Keratinocyte (primary cell): Measurements from ENCODE around the gene SLC10A3. TPM values are rescaled to one million over a fixed set of nuclear protein-coding genes. Genes with fewer than 3 reads are reported as not detected.

ENCODE experiments used
- DNase-seq: peaks from one replicate; pipeline ENCODE4 v3.0.0-alpha.2; 2011; ENCODE audit warnings: low read depth, missing footprints, low spot score
- FAIRE-seq: peaks from 2 replicates; lab custom pipeline; 2011; peaks lifted over from hg19 to GRCh38; lab: Jason Lieb, UNC
- H2AFZ ChIP-seq: 2 replicates; pipeline ENCODE4 v1.6.0; 2012; ENCODE audit warnings: low read length, control low read depth, inconsistent platforms; ENCODE audit not compliant: control insufficient read depth
- H3K27ac ChIP-seq: 2 replicates; pipeline ENCODE4 v1.5.1; 2011; ENCODE audit warnings: low read length; ENCODE audit not compliant: control insufficient read depth, insufficient read depth
- H3K27me3 ChIP-seq: 3 replicates; pipeline ENCODE4 v1.6.0; 2011; ENCODE audit warnings: low read length; ENCODE audit not compliant: control insufficient read depth, insufficient read depth; ENCODE audit errors: extremely low read depth
- H3K36me3 ChIP-seq, 2 experiments: 2 replicates in 1 of 2; 3 replicates in 1 of 2; pipeline ENCODE4 v1.5.1; 2011; ENCODE audit warnings: low read length in 2 of 2, mild to moderate bottlenecking in 1 of 2; ENCODE audit not compliant: control insufficient read depth in 2 of 2, insufficient read depth in 2 of 2; ENCODE audit errors: extremely low read depth in 1 of 2
- H3K4me1 ChIP-seq: 3 replicates; pipeline ENCODE4 v1.5.1; 2011; ENCODE audit warnings: low read length; ENCODE audit not compliant: control insufficient read depth, insufficient read depth; ENCODE audit errors: extremely low read depth
- H3K4me2 ChIP-seq: 3 replicates; pipeline ENCODE4 v1.6.0; 2011; ENCODE audit warnings: low read depth, low read length; ENCODE audit not compliant: control insufficient read depth, insufficient read depth; ENCODE audit errors: extremely low read depth
- H3K4me3 ChIP-seq, 3 experiments: fragments of 200-600 bp in 1 of 3; sonication (generic) in 1 of 3; 2 replicates in 2 of 3; 3 replicates in 1 of 3; pipeline ENCODE4 v1.5.1; 2011 to 2016; ENCODE audit warnings: low read length in 3 of 3, mild to moderate bottlenecking in 3 of 3, control low read depth in 2 of 3, inconsistent platforms in 1 of 3, low read depth in 1 of 3, mixed read lengths in 1 of 3, mixed run types in 1 of 3, moderate library complexity in 1 of 3; ENCODE audit not compliant: control insufficient read depth in 2 of 3, insufficient read depth in 2 of 3; ENCODE audit errors: extremely low read depth in 1 of 3
- H3K79me2 ChIP-seq: 2 replicates; pipeline ENCODE4 v1.6.0; 2012; ENCODE audit warnings: low read length; ENCODE audit not compliant: control insufficient read depth, insufficient read depth
- H3K9ac ChIP-seq: 3 replicates; pipeline ENCODE4 v1.6.0; 2011; ENCODE audit warnings: low read length; ENCODE audit not compliant: control insufficient read depth, insufficient read depth; ENCODE audit errors: extremely low read depth
- H3K9me1 ChIP-seq: 3 replicates; pipeline ENCODE4 v1.6.0; 2011; ENCODE audit warnings: low read length; ENCODE audit not compliant: control insufficient read depth, insufficient read depth; ENCODE audit errors: extremely low read depth
- H3K9me3 ChIP-seq: 2 replicates; pipeline ENCODE4 v1.5.1; 2012; ENCODE audit warnings: low read depth, low read length; ENCODE audit not compliant: control insufficient read depth
- H4K20me1 ChIP-seq: 3 replicates; pipeline ENCODE4 v1.6.0; 2011; ENCODE audit warnings: low read length; ENCODE audit not compliant: control insufficient read depth, insufficient read depth; ENCODE audit errors: extremely low read depth
- EZH2 ChIP-seq: IDR thresholded peaks from one replicate; pipeline ENCODE4 v1.6.1; 2012; ENCODE audit warnings: inconsistent platforms, mild to moderate bottlenecking, low read length, moderate library complexity
- dilution Hi-C: fragments of 300-500 bp; cut with MboI; formaldehyde crosslinking; loops from one replicate; pipeline ENCODE4 v1.7.0; 2020; ENCODE audit warnings: low sequenced_read_pairs; ENCODE audit not compliant: extremely low pct_ligation_motif_present
- polyA minus RNA-seq, 3 experiments: library from RNA; depleted of rRNA, polyadenylated mRNA; stranded (reverse); fragments of >200 nt; gene quantifications; 1 replicate in 1 of 3; 2 replicates in 1 of 3; 3 replicates in 1 of 3; pipeline ENCODE4 v1.2.3, GENCODE V29; 2011
- polyA plus RNA-seq, 5 experiments: library from polyadenylated mRNA; depleted of rRNA in 3 of 5; stranded (reverse) in 3 of 5; stranded (forward) in 1 of 5; unstranded in 1 of 5; fragments of >200 nt; gene quantifications; 1 replicate in 1 of 5; 2 replicates in 3 of 5; 3 replicates in 1 of 5; pipeline versions ENCODE4 v1.2.1 to v1.2.3, GENCODE V29; 2011 to 2012; ENCODE audit warnings: missing spikeins in 2 of 5, low read depth in 1 of 5, low replicate concordance in 1 of 5
- TF ChIP-seq, protein P1 (sequence below), 3 experiments: IDR thresholded peaks in 1 of 3; conservative IDR thresholded peaks in 1 of 3; optimal IDR thresholded peaks in 1 of 3; 2 replicates in 2 of 3; 3 replicates in 1 of 3; pipeline versions ENCODE3 to v1.5.1; 2011; ENCODE audit warnings: low read length in 3 of 3, mild to moderate bottlenecking in 3 of 3, moderate library complexity in 2 of 3, control low read depth in 1 of 3, inconsistent platforms in 1 of 3; ENCODE audit not compliant: insufficient read depth in 2 of 3; ENCODE audit errors: extremely low read depth in 1 of 3

Gene SLC10A3, protein sequence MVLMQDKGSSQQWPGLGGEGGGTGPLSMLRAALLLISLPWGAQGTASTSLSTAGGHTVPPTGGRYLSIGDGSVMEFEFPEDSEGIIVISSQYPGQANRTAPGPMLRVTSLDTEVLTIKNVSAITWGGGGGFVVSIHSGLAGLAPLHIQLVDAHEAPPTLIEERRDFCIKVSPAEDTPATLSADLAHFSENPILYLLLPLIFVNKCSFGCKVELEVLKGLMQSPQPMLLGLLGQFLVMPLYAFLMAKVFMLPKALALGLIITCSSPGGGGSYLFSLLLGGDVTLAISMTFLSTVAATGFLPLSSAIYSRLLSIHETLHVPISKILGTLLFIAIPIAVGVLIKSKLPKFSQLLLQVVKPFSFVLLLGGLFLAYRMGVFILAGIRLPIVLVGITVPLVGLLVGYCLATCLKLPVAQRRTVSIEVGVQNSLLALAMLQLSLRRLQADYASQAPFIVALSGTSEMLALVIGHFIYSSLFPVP
- polyA plus RNA-seq = 8.1 to 15.9 TPM (median 15.0 TPM) in 3 replicates
- 4.8 TPM for polyA plus RNA-seq (2011; ENCODE audit: low read depth)
- polyA plus RNA-seq (2011; cell fraction: cytosol; rRNA removed) = 8.3 and 17.7 TPM in 2 replicates
- polyA plus RNA-seq (2011; cell fraction: nucleus; rRNA removed) = 9.8 and 14.2 TPM in 2 replicates
- polyA plus RNA-seq (2012; ENCODE audit: low replicate concordance) = 21.3 and 30.3 TPM in 2 replicates
- polyA minus RNA-seq = 11.3 to 18.4 TPM (median 17.8 TPM) in 3 replicates
- 27.4 TPM for polyA minus RNA-seq (2011; cell fraction: cytosol; rRNA and poly(A)+ RNA removed)
- 11.1 and 13.3 TPM in 2 replicates for polyA minus RNA-seq (2011; cell fraction: nucleus; rRNA and poly(A)+ RNA removed)

DNA sequence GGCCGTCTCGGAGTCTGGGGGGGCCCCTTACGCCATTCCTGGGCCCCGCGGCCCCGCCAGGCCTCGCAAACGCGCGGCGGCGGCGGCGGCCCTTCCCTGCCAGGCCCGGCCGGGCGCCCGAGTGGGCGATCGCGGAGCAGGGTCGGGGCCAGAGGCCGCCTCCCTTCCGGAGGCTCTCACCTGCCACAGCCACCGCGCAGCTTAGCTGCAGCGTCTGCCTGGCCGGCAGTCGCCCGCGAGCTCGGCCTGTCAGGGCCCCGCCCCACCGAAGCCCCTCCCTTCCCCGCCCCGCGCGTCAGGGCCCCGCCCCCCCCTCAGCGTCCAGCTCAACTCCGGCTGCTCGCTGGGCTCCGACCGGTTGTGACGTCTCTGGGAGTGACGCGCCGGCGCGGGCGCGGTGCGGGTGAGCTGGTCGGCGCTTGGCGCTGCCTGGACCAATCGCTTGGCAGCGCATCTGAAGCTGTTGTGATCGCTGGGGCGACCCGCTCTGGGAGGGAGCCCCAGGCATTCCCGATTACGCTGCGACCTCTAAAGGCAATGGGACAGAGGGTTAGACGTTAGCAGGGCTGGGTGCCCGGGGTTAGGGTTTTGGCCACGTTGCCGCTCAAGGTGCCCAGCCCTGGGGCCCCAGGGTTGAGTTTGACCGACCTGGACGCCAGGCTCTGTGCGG lies at the start of gene SLC10A3:
TSS of gene SLC10A3 (minus strand) at position 216 of the 670 bp plus-strand sequence. CDS start 1,689 bp downstream, outside the sequence.
- no peak for TF ChIP-seq EZH2
- TF ChIP-seq, protein P1, sequence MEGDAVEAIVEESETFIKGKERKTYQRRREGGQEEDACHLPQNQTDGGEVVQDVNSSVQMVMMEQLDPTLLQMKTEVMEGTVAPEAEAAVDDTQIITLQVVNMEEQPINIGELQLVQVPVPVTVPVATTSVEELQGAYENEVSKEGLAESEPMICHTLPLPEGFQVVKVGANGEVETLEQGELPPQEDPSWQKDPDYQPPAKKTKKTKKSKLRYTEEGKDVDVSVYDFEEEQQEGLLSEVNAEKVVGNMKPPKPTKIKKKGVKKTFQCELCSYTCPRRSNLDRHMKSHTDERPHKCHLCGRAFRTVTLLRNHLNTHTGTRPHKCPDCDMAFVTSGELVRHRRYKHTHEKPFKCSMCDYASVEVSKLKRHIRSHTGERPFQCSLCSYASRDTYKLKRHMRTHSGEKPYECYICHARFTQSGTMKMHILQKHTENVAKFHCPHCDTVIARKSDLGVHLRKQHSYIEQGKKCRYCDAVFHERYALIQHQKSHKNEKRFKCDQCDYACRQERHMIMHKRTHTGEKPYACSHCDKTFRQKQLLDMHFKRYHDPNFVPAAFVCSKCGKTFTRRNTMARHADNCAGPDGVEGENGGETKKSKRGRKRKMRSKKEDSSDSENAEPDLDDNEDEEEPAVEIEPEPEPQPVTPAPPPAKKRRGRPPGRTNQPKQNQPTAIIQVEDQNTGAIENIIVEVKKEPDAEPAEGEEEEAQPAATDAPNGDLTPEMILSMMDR (optimal IDR thresholded peaks at IDR 0.05 in 1 of 3, IDR thresholded peaks at IDR 0.05 in 1 of 3, conservative IDR thresholded peaks at IDR 0.05 in 1 of 3; ENCODE audit: extremely low read depth in 1 of 3, insufficient read depth in 2 of 3, low read length in 3 of 3) = no peak
- dilution Hi-C loops = no loop called here
- Histone ChIP-seq H3K4me3 (peak within 1 kb of the TSS; percentile 55 to 71 (median 58)), H4K20me1 (no peaks in the 10 kb centered on the region), H2AFZ (peak within 1 kb of the TSS; percentile 87), H3K27ac (peak within 1 kb of the TSS; percentile 78), H3K4me1 (peaks cover 7% of the 10 kb centered on the region), H3K4me2 (peak within 1 kb of the TSS; percentile 77), H3K9ac (peak within 1 kb of the TSS; percentile 70), H3K9me1 (no peaks in the 10 kb centered on the region), H3K79me2 (peaks cover 5% of the 10 kb centered on the region), H3K27me3 (no peaks in the 10 kb centered on the region), H3K36me3 (peaks cover 0 to 2% of the 10 kb centered on the region in 2 experiments), H3K9me3 (no peaks in the 10 kb centered on the region)
- DNase-seq (peak; percentile 60), FAIRE-seq (no peak)

DNA sequence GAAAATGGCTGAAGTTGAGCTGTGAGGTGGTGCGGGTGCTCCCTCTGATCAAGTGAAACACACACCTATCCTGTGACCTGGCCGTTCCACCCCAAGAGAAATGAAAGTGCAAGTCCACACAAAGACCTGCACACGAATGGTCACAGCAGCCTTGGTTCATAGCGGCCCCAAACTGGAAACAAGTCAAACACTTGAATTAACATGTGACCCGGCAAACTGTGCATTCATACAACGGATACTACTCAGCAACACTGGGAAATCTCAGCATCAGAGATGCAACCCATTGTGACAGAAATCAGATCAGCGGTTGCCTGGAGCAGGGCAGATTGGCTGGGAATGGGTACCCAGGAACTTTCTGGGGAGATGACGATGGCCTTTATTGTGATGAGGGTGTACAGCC lies 48.6 kb upstream of the SLC10A3 start:
- Histone ChIP-seq H4K20me1 (no peaks in the 10 kb centered on the region), H3K4me1 (peaks cover 25% of the 10 kb centered on the region), H3K9me1 (no peaks in the 10 kb centered on the region), H3K4me3 (no peak overlapping the region), H3K9ac (no peak overlapping the region), H3K4me2 (no peak overlapping the region), H2AFZ (no peak overlapping the region), H3K79me2 (no peaks in the 10 kb centered on the region), H3K27me3 (no peaks in the 10 kb centered on the region), H3K27ac (no peak overlapping the region), H3K36me3 (peaks cover 4 to 5% of the 10 kb centered on the region in 2 experiments), H3K9me3 (no peaks in the 10 kb centered on the region)
- no peak for TF ChIP-seq EZH2
- TF ChIP-seq, protein P1 (optimal IDR thresholded peaks at IDR 0.05 in 1 of 3, IDR thresholded peaks at IDR 0.05 in 1 of 3, conservative IDR thresholded peaks at IDR 0.05 in 1 of 3; ENCODE audit: extremely low read depth in 1 of 3, insufficient read depth in 2 of 3, low read length in 3 of 3) = no peak
- DNase-seq (no peak), FAIRE-seq (no peak)
- dilution Hi-C loops = no loop called here
